Bronchial epithelial cell (primary cell): ENCODE measurements around the gene LRRC63. TPM values are rescaled to one million over a fixed set of nuclear protein-coding genes. Genes with fewer than 3 reads are reported as not detected.
A peak's percentile ranks its signal among the peaks of the same experiment; 100 is the strongest.
"Not testable (repeated sequence)": the region's sequence is repeated elsewhere in the genome, so short reads cannot be mapped to it uniquely, and the experiment has no call there.

ENCODE experiments used
- DNase-seq: peaks from one replicate; pipeline ENCODE4 v3.0.0-alpha.2; 2010; ENCODE audit warnings: low read depth
- FAIRE-seq: peaks from 2 replicates; lab custom pipeline; 2011; peaks lifted over from hg19 to GRCh38; lab: Jason Lieb, UNC
- H3K27me3 ChIP-seq: 2 replicates; pipeline ENCODE4 v1.5.1; 2011; ENCODE audit warnings: low read length; ENCODE audit not compliant: control insufficient read depth, insufficient read depth
- H3K36me3 ChIP-seq: 2 replicates; pipeline ENCODE4 v1.5.1; 2011; ENCODE audit warnings: low read length; ENCODE audit not compliant: control insufficient read depth, insufficient read depth
- H3K4me3 ChIP-seq: 2 replicates; pipeline ENCODE4 v1.5.1; 2011; ENCODE audit warnings: mild to moderate bottlenecking, low read depth, low read length, control low read depth
- total RNA-seq: library from RNA; depleted of rRNA; stranded (reverse); fragments of >200 nt; gene quantifications from 2 replicates; pipeline ENCODE4 v1.2.1, GENCODE V29; 2014
- TF ChIP-seq, protein P1 (sequence below): IDR thresholded peaks from 2 replicates; pipeline ENCODE4 v1.5.1; 2011; ENCODE audit warnings: mild to moderate bottlenecking, moderate library complexity, low read length, control low read depth, inconsistent platforms; ENCODE audit not compliant: insufficient read depth, severe bottlenecking

Gene LRRC63
- total RNA-seq, 1 donor from 2014 or later, result not detected

DNA sequence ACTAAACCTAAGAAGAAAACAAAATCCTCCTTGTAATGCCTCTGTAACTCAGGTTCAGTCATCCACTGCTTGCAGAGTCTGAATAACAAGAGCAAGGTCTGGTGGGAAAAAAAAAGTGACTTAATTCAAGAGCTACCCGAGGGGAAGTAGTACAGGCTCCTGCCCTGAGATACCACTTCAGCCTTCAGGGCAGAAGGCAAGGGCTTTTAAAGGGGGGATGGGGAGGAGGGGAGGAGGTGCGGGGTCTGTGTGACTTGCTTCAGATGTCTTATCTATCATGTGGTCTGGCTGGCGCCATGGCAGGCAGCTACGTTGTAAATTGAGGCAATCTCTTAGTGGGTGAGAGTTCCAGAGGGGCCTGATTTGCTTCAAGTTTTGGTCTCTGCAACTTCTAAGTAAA is 66.7 kb downstream of the LRRC63 start:
- Histone ChIP-seq H3K27me3 (no peaks in the 10 kb centered on the region), H3K4me3 (no peak overlapping the region), H3K36me3 (no peaks in the 10 kb centered on the region)
- DNase-seq (no peak), FAIRE-seq (no peak)
- TF ChIP-seq, protein P1, sequence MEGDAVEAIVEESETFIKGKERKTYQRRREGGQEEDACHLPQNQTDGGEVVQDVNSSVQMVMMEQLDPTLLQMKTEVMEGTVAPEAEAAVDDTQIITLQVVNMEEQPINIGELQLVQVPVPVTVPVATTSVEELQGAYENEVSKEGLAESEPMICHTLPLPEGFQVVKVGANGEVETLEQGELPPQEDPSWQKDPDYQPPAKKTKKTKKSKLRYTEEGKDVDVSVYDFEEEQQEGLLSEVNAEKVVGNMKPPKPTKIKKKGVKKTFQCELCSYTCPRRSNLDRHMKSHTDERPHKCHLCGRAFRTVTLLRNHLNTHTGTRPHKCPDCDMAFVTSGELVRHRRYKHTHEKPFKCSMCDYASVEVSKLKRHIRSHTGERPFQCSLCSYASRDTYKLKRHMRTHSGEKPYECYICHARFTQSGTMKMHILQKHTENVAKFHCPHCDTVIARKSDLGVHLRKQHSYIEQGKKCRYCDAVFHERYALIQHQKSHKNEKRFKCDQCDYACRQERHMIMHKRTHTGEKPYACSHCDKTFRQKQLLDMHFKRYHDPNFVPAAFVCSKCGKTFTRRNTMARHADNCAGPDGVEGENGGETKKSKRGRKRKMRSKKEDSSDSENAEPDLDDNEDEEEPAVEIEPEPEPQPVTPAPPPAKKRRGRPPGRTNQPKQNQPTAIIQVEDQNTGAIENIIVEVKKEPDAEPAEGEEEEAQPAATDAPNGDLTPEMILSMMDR, result no peak

GRCh38 chr13:46281779-46282178 is 70.1 kb downstream of the LRRC63 start:
- DNase-seq, result no peak
- TF ChIP-seq, protein P1, result no peak
- no peak for FAIRE-seq

GRCh38 chr13:46283912-46284824 is 72.4 kb downstream of the LRRC63 start:
- not testable (repeated sequence) for H3K36me3 ChIP-seq, DNase-seq, H3K27me3 ChIP-seq, H3K4me3 ChIP-seq, FAIRE-seq

More at GRCh38 chr13:46281779-46282178, 70.1 kb downstream of the LRRC63 start:
- no peaks in the 10 kb centered on the region for H3K27me3 ChIP-seq
- H3K36me3 ChIP-seq, result no peaks in the 10 kb centered on the region
- H3K4me3 ChIP-seq, result no peak overlapping the region

- TF ChIP-seq, protein P1, result no peak
- H3K36me3 ChIP-seq, result no peaks in the 10 kb centered on the region
- no peak for FAIRE-seq
- no peaks in the 10 kb centered on the region for H3K27me3 ChIP-seq
- DNase-seq, result no peak
- H3K4me3 ChIP-seq, result no peak overlapping the region
These were observed 75.2 kb downstream of the LRRC63 start for GRCh38 chr13:46286972-46287371.

DNA sequence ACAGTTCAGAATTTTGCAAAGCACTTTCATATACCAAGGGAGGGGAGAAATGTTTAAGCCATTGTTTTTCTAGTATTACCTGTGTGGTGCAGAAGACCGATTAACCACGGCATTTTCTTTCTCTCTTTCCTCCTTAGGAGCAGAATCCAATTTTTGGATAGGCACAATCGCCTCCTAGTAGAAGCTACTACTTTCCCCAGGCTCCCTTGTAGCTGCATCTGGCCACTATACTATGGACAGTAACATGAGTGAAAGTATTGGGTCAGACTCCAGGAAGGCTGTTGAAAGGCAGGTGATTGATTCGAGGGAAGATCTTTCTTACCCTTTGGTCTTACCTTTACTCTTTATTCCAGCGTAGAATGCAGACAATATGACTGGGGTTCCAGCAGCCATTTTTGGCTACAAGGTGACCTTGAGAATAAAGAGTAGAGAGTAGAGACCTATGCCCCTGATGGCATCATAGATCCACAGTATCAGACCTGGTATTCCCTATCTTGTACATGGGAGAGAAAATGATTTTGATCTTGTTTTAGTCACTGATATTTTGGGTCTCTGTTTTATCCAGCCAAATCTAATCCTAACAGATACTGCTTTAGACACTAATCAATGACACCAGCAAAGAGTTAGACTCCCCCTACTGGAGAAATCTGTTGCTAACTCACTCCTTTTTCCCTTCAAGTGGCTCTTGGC is 77.0 kb downstream of the LRRC63 start:
- Histone ChIP-seq H3K27me3 (no peaks in the 10 kb centered on the region), H3K4me3 (no peak overlapping the region), H3K36me3 (no peaks in the 10 kb centered on the region)
- TF ChIP-seq, protein P1, result peak; percentile 70
- no peak for FAIRE-seq
- DNase-seq, result peak; percentile 40
